ENCODE data around the gene CD52.

- TF ChIP-seq CTCF (IDR thresholded peaks at IDR 0.05; ENCODE audit: low read length) (no peak), EZH2 (IDR thresholded peaks at IDR 0.05; ENCODE audit: borderline replicate concordance, low read length) (no peak)
Measured at GRCh38 chr1:26357121-26357602, 39.4 kb downstream of the CD52 start.
